ENCODE results near the gene SLC5A4. TPM values are rescaled to one million over a fixed set of nuclear protein-coding genes. Genes with fewer than 3 reads are reported as not detected.
"Not testable (repeated sequence)": the region's sequence is repeated elsewhere in the genome, so short reads cannot be mapped to it uniquely, and the experiment has no call there.

SLC5A4 gene
- polyA plus RNA-seq, 1 donor = 1.4 TPM

DNA sequence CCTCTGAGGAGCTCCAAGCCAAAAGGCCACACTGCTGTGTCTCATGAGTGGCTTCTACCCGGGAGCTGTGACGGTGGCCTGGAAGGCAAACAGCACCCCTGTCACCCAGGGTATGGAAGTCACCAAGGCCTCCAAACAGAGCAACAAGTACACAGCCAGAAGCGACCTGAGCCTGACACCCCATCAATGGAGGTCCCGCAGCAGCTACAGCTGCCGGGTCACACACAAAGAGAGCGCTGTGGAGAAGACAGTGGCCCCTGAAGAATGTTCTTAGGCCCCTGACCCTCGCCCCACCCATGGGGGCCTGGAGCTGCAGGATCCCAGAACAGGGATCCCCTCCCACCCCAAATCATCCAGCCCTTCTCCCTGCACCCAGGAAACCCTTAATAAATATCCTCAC lies 55.2 kb downstream of the SLC5A4 start:
- no peak for DNase-seq

DNA sequence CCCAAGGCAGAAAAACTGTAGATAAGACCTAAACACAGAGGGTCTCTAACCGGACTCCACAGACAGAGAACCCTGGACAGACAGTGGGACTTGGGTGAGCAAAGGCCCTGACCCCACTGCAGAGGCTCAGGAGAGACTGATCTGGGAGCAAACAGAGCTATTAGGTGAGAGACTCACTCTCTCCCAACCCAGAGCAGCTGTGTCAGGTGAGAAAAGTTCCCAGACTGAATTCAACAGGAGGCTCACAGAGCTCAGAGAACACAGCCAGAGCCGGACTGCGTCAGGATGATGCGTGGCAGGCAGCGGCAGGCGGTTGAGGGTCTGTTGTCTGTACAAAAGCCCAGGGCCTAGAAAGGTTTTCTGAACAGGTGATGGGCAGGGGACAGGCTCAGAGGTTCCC lies 55.8 kb downstream of the SLC5A4 start:
- DNase-seq = no peak

DNA sequence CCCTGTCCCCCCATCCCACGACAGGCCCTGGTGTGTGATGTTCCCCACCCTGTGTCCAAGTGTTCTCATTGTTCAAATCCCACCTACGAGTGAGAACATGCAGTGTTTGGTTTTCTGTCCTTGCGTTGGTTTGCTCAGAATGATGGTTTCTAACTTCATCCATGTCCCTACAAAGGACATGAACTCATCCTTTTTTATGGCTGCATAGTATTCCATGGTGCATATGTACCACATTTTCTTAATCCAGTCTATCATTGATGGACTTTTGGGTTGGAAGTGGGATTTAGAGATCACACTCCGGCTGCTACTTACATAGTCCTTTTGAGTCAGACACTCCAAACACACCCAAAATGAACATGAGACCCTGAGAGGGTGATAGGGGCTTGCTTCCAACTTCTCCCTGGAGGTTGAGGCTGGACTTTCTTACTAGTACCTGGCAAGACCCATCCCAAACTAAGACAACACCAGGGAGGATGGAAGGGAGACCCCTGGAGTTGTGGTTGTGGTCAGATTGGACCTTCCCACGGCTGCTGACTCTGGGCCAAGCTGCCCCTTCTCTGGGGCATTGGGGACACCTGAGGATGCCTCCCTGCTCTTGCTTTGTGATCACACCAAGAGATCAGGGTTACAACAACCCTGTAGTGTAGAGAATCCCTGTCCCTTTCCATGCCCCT lies 57.5 kb downstream of the SLC5A4 start:
- DNase-seq = not testable (repeated sequence)

DNA sequence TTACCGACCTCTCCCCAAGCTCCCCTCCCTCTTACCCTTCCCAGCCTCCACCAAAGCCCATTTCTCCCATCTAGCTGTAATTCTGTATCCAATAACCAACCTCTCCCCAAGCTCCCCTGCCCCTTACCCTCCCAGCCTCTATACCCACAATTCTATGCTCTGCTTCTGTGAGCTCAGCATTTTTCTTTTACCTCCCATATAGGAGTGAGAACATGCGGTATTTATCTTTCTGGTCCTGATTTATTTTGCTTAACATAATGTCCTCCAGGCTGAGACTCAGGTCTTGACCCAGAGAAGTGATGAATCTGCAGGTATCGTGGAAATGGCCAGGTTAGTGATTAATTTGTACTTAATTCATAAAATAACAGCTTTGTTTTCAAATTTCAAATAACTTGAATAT lies 59.2 kb downstream of the SLC5A4 start:
- DNase-seq = not testable (repeated sequence)

DNA sequence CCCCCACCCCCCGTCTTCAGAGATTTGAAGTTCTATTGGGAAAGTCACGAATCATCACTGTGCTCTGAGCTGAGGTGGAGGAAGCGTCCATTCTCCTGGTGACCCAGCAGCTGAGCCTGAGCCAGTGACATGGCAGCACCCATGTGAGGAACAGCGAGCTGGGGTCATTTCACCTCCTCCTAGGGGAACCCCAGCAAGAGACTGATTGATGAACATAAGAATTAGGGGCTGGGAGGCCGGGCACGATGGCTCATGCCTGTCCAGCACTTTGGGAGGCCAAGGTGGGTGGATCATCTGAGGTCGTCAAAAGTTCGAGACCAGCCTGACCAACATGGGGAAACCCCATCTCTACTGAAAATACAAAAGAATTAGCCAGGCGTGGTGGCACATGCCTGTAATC lies 61.8 kb downstream of the SLC5A4 start:
- not testable (repeated sequence) for DNase-seq

DNA sequence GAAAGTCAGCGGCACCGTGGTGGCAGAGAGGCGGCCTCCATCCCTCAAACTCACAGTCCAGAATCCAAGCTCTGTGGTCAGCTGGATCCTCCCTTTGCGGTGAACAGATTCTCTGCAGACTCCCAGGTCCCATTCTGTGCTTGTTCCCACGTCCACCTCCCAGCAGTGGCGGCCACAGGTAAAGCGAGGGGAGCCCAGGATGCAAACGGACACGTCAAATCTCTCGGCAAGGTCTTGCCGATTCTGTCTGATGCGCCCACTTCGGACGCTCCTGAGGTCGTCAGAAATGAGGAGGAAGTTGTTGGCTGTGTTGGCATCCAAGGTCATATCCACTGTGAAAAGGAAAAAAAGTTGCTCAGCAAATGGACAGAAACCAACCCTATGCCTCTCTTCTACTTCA lies 64.1 kb downstream of the SLC5A4 start:
- not testable (repeated sequence) for DNase-seq

DNA sequence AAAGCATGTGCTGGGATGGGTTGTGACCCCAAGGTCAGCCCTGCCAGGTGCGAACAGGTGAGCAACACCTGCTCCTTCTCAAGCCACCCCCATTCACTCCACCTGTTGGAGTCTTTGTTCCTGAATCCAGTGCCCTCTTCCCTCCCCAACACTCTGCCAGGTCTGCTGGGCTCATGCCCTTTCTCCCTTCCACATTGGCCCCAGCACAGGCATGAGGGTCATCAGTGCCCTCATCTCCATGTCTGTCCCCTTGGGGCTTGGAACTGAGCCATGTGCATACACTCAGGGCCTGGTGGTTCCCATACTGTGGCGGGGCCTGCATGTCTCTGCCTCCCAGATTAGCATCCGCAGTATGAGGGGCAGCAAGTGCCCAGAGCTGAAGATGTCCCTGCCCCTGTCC lies 69.3 kb downstream of the SLC5A4 start:
- no peak for DNase-seq

DNA sequence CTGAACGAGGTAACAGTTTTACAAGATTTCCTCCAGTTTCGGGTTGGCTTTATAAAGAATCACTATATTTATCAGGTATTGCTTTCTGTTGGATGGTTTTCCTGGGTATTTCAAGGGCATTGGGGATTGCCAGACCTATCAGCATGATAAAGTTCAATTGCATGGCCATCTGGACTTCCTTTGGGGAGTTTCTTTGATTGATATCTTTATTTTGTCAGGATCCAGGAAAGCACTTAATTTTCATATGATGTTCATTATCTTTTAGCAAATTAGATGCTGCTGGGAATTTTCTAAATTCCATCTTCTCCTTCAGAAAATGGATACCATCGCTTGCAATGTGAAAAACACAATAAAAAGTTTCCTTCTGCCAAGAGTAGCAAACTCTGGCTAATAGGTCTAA lies 71.5 kb downstream of the SLC5A4 start:
- DNase-seq = no peak

DNA sequence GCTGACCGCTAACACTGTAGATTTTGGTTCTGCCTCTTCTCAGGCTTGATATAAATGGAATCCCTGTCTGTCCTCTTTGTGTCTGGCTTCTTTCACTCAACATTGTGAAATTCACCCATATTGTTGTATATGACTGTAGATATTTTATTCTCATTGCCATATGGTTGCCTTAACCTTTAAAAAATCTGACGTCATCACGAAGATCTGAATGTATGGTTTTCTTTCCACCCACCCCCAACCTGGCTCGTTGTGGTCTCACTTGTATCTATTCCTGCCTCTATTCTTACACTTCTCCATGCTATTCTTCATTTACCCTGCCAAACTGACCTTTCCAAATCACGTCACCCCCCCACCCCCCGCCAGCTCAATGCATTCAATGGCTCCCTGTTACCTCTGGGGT lies 74.1 kb downstream of the SLC5A4 start:
- no peak for DNase-seq

DNA sequence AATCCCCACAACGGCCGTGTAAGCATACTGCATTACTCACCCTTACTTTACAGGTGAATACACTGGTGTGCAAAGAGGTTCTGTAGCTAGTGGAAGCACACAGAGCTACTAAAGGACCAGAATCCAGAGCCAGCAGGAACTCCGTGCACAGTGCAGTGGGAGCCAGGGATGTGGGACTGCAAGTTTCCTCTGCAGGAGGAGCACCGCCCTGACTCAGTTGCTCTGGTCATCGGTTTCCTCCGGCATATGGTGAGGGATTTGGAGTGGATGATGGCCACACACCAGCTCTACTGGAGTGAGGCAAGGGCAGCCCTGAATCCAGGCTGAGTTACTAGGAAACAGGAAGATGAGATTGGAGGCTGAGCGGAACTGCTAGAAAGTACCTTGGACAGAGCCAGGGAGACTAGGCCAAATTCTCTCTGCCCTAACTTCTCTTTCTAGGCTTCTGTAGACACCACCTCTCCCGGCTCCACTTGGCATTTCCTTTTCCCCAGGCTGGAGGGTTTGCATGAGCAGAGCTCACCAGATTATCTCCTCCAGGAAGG lies 77.9 kb downstream of the SLC5A4 start:
- DNase-seq = no peak

DNA sequence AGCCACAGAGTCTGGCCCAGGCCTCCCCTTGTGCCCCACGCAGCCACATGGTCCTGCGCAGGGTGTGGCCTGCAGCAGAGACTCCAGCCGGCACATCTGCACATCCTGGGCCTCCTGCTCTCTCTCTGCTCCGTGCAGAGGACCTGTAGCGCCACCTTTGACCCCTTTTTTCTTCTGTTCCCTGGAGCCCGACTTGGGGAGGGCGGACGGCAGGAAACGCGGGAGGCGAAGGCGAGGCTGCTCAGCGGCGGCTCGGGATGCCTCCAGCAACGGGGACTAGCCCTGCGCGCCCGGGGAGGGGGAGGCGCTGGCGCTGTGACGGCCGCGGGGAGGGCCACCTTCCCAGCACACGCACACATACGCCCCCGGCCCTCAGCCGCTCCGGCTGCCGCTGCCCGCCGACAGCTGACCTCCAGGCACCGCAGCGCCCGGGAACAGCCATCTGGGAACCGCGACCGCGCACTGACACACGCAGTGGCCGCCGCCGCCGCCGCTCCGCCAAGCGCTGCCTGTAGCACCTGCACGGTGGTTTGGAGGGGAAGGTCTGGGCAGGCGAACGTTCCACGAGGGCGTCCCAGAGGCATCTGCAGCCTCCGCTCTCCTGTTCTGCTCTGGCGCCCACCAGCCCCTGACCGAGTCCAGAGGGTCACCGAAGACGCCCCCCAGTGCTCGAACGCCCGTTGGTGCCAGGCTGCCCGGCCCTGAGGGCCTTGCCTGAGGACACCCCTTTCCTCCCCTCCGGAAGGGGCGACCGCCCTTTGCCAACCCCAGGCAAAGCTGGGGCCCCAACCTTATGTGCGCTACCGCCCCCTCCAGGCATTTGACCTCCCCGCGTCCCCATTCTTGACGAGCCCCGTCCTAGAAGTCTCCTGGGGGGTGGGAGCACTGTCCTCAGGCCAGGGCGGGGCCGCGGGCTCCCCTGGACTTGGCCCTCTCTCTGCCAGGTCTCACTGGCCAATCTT lies 79.2 kb downstream of the SLC5A4 start:
- no peak for DNase-seq

DNA sequence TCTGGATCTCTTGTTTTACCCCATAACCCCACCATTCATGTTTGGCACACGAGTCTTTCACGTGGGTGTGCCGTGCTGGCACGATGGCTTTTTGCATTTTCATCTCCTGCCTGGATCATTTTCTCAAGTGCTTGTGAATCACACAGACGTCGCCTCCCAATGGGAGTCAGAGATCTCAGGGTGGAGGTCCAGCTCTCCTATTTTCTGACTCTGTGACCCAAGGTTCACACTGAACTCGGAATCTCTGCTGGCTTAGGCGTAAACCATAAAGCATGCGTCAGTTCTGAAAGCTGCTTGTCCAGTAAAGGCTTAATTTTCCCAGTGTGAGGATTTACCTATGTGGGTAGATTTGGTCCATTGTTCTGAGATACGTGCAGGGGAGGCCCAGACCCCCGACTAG lies 80.0 kb downstream of the SLC5A4 start:
- DNase-seq = no peak

Other genes with a start within 250 kb of the SLC5A4 start
- 0.70 TPM for gene SLC5A1, start 212.1 kb downstream of the SLC5A4 start, polyA plus RNA-seq (ENCODE audit: insufficient read length)
- gene C22orf42, start 96.0 kb downstream of the SLC5A4 start, polyA plus RNA-seq (ENCODE audit: insufficient read length) = not detected
- gene RFPL2, start 50.3 kb downstream of the SLC5A4 start, polyA plus RNA-seq (ENCODE audit: insufficient read length) = 0.73 TPM
- not detected for gene RFPL3, start 102.5 kb upstream of the SLC5A4 start, polyA plus RNA-seq (ENCODE audit: insufficient read length)
- 109 TPM for gene RTCB, start 156.9 kb upstream of the SLC5A4 start, polyA plus RNA-seq (ENCODE audit: insufficient read length)
- not detected for gene BPIFC, start 209.1 kb upstream of the SLC5A4 start, polyA plus RNA-seq (ENCODE audit: insufficient read length)
- 131 TPM for gene FBXO7, start 219.5 kb upstream of the SLC5A4 start, polyA plus RNA-seq (ENCODE audit: insufficient read length)